ENCODE measurements around the gene CNTNAP2. TPM values are rescaled to one million over a fixed set of nuclear protein-coding genes. Genes with fewer than 3 reads are reported as not detected.

The CNTNAP2 gene
- total RNA-seq, 1 donor from 2014 or later = 2.2 TPM

DNA sequence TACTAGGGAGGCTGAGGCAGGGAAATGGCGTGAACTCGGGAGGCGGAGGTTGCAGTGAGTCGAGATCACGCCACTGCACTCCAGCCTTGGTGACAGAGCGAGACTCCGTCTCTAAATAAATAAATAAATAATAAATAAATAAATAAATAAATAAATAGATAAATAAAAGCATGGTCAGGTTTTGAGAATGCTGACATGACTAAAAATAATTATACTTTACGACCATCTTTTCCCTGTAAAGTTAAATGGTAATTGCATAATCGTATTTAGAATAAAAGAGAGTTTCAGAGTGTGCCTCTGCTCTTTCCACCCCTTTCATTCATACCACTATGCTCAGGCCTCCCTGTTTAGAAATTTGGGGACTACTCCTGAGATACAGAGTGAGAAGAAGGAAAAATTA, 326.5 kb downstream of the CNTNAP2 start:
- Histone ChIP-seq H3K27ac (no peak overlapping the region), H3K27me3 (no peaks in the 10 kb centered on the region), H3K4me3 (no peak overlapping the region), H3K36me3 (no peaks in the 10 kb centered on the region), H3K9me3 (no peaks in the 10 kb centered on the region), H3K4me1 (no peaks in the 10 kb centered on the region)
- no peak for DNase-seq (ENCODE audit: extremely low spot score in 2 of 2)
- TF ChIP-seq CTCF (IDR thresholded peaks at IDR 0.05) (no peak), POLR2AphosphoS5 (IDR thresholded peaks at IDR 0.05; ENCODE audit: insufficient read depth in 1 of 2, low read depth in 1 of 2) (no peak), POLR2A (IDR thresholded peaks at IDR 0.05) (no peak)
- intact Hi-C loops (cut with DNase I) = no loop called here

- intact Hi-C loops (cut with DNase I) = no loop called here
- H3K36me3 ChIP-seq = no peaks in the 10 kb centered on the region
- H3K4me1 ChIP-seq = no peaks in the 10 kb centered on the region
- no peak for DNase-seq (ENCODE audit: extremely low spot score in 2 of 2)
- no peak for TF ChIP-seq POLR2A (IDR thresholded peaks at IDR 0.05)
- no peak for TF ChIP-seq CTCF (IDR thresholded peaks at IDR 0.05)
- TF ChIP-seq POLR2AphosphoS5 (IDR thresholded peaks at IDR 0.05; ENCODE audit: insufficient read depth in 1 of 2, low read depth in 1 of 2) = no peak
- no peaks in the 10 kb centered on the region for H3K27me3 ChIP-seq
- no peak overlapping the region for H3K4me3 ChIP-seq
- H3K27ac ChIP-seq = no peak overlapping the region
- no peaks in the 10 kb centered on the region for H3K9me3 ChIP-seq
Measured at GRCh38 chr7:146449625-146450024, 333.0 kb downstream of the CNTNAP2 start.

GRCh38 chr7:146455091-146455655, 338.6 kb downstream of the CNTNAP2 start:
- intact Hi-C loops (cut with DNase I) = no loop called here
- H3K27me3 ChIP-seq = no peaks in the 10 kb centered on the region
- DNase-seq (ENCODE audit: extremely low spot score in 2 of 2) = no peak
- no peaks in the 10 kb centered on the region for H3K36me3 ChIP-seq
- no peak overlapping the region for H3K27ac ChIP-seq
- TF ChIP-seq CTCF (IDR thresholded peaks at IDR 0.05) (no peak), POLR2AphosphoS5 (IDR thresholded peaks at IDR 0.05; ENCODE audit: insufficient read depth in 1 of 2, low read depth in 1 of 2) (no peak), POLR2A (IDR thresholded peaks at IDR 0.05) (no peak)
- no peak overlapping the region for H3K4me3 ChIP-seq
- no peaks in the 10 kb centered on the region for H3K9me3 ChIP-seq
- H3K4me1 ChIP-seq = no peaks in the 10 kb centered on the region

DNA sequence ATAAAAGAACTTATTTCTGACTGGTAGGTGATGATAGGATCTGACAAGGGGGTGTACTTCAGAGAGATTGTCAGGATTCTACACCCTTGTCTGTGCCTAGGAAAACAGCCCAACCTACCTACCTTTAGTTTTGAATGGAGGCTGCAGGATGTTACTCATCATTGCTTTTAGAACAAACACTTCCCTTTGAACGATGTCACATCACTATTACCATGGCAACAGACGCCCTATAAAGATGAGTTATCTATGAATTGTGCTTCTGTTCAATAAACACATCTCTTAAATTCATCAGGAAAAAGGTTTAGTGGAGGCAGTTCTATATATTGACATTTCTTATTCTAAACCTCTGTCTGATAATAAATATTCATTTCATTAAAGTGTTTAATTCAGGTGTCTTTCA, 362.4 kb downstream of the CNTNAP2 start:
- H3K36me3 ChIP-seq = no peaks in the 10 kb centered on the region
- H3K4me3 ChIP-seq = no peak overlapping the region
- TF ChIP-seq CTCF (IDR thresholded peaks at IDR 0.05) (no peak), POLR2AphosphoS5 (IDR thresholded peaks at IDR 0.05; ENCODE audit: insufficient read depth in 1 of 2, low read depth in 1 of 2) (no peak), POLR2A (IDR thresholded peaks at IDR 0.05) (no peak)
- no peaks in the 10 kb centered on the region for H3K27me3 ChIP-seq
- H3K27ac ChIP-seq = no peak overlapping the region
- H3K9me3 ChIP-seq = no peaks in the 10 kb centered on the region
- no peaks in the 10 kb centered on the region for H3K4me1 ChIP-seq
- no peak for DNase-seq (ENCODE audit: extremely low spot score in 2 of 2)
- intact Hi-C loops (cut with DNase I) = no loop called here

DNA sequence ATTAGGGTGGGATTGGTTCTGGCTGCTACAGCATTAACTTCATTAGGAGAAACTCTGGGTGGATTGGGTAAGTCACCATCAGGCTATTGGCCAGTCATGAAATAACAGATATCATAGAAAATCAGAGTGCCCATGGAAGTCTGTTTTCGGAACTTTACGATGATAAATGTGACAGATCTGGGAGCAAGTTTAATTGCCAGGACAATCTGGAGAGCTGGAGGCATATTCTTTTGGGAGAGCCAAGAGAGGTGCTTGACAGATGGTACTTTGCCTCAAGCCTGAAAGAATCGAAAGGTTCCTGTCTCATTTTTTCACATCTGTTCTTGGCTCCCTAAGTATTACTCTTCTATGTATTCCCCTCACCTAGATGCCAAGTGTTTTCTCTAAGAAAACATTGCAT, 369.9 kb downstream of the CNTNAP2 start:
- no peak overlapping the region for H3K27ac ChIP-seq
- DNase-seq (ENCODE audit: extremely low spot score in 2 of 2) = no peak
- H3K27me3 ChIP-seq = no peaks in the 10 kb centered on the region
- intact Hi-C loops (cut with DNase I) = no loop called here
- H3K36me3 ChIP-seq = no peaks in the 10 kb centered on the region
- no peaks in the 10 kb centered on the region for H3K9me3 ChIP-seq
- H3K4me3 ChIP-seq = no peak overlapping the region
- TF ChIP-seq CTCF (IDR thresholded peaks at IDR 0.05) (no peak), POLR2A (IDR thresholded peaks at IDR 0.05) (no peak), POLR2AphosphoS5 (IDR thresholded peaks at IDR 0.05; ENCODE audit: insufficient read depth in 1 of 2, low read depth in 1 of 2) (no peak)
- H3K4me1 ChIP-seq = no peaks in the 10 kb centered on the region
